Fibroblast of gingiva (primary cell): ENCODE results near the gene NFIA.

Source experiments
- DNase-seq: peaks from one replicate; pipeline ENCODE4 v3.0.0-alpha.2; 2011; ENCODE audit warnings: low read depth

NFIA gene

DNA sequence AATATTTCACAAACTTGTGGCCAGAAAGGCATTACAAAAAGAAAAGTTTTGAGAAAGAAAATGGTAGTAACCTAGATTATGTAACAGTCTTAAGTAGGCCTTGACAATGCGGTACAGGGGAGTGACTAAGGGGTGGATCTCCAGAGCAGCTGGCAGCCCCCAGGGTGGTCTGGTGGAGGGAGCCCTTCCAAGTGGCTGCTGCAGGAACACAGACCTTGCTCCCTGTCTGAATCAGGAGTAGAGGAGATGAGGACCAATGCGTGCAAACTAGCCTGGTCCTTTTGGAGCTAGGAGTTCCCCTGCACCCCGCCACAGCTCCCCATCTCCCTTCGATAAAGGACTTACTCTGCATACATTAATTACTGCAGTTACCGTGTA lies 189.0 kb downstream of the NFIA start:
- no peak for DNase-seq

DNA sequence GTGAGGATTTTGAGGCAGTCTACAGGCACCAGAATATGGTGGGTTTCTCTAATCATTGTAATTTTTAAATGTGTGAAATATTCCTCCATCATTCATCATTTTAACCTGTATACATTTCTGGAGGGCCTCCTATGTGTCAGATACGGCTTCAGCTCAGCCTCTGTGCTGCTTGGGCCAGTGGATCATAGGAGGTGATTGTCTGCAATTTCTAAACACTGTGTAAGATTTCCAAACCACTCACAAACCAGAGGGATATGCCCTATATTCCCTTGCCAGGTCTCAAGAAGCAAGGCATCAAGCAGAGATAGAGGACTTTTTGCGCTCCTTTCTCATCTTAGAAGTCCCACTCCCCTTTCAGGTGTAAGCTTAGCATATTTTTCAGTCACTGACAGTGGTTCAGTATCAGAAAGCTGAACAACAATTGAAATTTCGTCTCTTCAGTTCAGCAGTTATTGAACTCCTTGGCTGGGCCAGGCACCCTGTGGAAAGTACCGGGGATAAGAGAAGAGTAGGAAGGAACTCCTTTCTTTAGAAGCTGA lies 190.9 kb downstream of the NFIA start:
- DNase-seq = no peak

DNA sequence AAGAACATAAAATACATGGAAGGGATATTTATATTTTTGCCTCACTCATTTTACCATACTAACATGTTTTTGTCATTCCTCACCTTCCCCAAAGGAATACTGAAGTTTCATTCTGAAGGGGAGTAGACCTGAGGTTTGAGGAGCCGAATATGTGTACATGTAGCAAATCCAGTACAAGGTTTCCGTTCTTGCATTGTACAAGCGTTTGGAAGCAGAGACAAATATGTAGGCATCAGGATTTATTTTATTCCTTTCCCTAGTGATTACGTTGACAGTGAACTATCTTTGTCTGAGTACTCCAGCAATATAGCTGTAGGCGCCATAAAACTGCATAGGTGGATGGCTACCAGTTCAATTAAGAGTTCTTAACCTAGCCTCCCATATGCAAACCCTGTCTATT lies 191.5 kb downstream of the NFIA start:
- DNase-seq = no peak

DNA sequence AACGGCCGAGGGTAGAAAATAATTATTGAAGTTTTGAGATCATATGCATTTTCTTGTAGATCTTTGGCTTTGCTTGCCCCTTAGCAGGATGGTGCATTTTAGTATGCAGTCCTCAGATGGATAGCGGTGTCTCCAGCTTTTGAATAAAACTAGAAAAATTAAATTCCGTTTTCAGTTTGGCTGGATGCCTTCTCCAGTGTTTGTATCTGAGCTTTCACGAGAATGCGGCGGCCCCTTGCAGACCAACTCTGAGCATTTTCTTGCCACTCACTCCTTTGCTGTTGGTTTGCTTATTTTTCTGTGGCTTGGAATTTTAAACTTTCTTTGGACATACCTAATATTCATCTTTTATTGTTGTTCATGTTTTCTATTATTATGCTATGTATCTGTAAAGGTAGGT lies 192.6 kb downstream of the NFIA start:
- no peak for DNase-seq

DNA sequence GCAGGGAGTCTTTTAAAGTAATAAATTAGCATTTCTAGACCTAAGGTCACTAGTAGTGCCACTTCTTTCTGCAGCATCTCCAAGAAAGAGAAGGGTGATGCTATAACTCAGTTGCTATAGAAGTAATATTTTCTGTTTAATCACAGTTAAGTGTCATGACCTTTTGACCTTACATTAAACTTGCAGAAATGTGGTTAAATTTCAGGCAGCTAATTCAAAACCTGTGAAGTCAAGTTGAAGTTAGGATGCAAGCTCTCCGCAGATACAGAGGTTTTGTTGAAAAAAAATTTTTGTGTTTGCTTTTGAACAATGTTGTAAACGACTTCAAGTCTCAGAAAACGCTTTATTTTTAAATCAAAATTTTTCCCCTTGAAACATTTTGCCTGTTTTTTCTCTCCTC lies 193.9 kb downstream of the NFIA start:
- DNase-seq = no peak

DNA sequence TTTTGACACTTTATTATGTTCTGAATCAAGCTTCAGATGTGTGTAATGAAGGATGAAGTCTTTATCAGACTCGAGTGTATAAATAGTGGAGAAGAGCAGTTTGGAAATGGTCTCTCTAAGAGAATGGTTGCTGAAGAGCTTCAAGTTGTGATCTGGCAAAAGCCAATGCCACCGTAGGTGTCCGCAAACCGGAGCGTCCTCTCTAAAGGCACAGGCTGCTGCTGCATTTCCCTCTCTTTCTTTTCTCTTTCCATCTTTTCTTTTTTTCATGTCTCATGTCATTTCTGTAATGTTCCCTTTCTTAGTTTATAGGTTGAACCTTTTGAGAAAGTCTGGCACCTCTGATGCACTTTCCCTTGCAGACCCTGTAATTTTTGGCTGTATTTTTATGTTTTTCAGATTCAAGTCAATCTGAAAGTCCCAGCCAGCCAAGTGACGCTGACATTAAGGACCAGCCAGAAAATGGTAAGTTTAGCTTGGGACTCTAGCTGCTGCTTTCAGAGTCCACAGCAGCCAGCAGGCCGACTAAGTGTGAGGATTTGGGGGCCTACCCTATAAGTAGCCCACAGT lies 194.8 kb downstream of the NFIA start:
- DNase-seq = no peak

DNA sequence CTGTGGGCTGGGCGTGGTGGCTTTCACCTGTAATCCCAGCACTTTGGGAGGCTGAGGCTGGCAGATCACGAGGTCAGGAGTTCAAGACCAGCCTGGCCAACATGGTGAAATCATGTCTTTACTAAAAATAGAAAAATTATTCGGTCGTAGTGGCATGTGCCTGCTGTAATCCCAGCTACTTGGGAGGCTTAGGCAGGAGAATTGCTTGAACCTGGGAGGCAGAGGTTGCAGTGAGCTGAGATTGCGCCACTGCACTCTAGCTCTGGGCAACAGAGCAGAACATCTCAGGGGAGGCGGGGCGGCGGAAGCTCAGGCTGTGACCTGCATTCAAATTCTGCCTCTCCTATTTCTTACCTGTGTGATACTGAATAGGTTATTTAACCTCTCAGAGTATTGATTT lies 196.1 kb downstream of the NFIA start:
- peak; percentile 3 for DNase-seq

DNA sequence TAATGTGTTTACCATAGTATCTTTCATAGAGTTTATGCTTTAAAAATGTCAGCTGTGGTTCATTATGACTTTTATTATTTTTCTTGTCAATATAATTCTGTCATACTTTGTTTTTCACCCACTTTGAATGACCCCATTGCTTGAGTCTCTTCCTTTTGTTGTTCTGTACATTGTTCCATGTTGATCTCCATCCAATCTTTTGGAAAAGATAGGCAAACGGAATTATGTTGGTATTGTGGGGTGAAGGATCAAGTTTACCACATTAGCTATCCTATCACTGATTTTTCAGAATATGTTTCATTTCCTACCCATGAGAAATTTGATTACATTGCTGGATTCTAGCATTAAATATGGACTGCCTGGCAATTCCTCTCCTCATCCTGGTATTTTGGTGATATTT lies 196.6 kb downstream of the NFIA start:
- no peak for DNase-seq

DNA sequence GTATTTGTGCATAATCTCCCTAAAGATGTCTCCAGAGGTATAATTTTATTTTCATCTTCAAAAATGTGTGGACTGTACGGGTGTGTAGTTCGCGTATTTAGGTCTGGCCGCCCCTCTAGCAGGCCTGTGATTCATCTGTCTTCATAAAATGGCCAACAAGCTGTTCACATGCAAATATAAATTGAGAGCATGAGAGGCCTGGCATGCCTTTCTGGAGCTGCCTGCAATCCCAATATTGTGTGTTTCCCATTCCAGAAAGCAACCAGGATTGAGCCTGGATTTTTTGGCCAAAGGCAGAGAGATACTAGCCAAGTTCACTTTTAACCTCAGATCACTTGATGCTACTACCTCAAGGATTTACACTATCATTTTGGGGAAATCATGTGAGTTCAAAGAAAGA lies 197.2 kb downstream of the NFIA start:
- no peak for DNase-seq

DNA sequence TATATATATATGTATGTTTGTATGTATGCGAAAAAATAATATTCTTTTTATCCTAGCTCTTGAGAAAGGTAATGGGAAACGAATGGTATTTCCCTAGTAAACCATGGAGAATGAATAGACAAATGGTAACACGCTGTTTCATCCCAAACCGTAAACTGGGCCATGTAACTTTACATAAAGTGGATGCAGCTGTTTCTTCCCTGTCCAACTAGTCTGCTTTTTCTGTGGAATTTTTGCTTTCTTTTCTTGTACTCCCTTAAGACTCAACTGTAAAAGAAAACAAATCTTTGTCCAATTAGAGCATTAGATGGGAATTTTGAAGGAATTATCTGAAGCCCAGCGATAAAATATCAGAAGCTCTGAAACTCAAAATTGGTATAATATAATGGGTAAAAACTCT lies 198.1 kb downstream of the NFIA start:
- DNase-seq = no peak

DNA sequence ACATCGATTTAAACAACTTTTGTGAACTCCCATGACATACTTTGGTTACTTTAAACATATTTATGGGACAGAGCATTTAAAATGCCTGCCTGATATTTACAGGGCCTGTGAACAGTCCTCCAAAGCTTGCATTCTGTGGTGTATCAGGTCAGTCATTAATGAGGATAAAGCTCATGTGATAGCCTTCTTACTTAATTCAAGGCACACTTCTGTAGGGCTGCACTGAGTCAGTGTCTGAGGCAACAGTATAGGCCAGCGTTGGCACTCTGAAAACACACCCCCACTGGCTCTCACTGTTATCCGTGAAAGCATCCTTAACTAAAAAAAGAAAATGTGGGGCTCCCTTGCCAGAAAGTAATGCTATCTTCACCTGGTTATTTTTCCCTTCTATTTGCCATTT lies 200.0 kb downstream of the NFIA start:
- no peak for DNase-seq

DNA sequence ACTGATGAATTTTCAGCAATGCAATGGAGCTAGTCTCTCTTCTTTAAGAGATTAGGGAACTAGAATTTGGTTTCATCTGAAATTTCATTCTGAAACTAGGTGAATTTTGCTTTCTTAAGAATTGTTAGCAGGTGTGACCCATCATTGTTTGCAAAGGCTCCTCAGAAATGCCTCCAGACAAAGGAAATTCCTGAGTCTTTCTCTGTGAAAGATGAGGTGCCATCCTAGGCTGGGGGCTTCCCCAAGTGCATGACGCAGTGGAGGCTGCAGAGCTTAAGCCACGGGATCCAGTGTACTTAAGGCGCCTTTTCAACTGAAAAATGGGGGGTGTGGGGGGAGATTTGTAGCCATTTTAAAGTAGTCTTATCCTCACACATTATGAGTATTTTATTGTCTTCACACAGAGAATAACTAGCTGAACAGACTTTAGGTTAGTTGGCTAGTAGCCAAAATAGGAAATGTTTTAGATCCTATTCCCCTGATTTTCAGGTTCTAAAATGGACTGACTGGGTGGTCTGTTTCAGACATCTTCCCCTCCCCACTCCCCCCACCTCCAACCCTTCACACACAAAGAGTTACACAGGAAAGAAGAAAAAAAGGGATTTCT lies 202.0 kb downstream of the NFIA start:
- DNase-seq = no peak

DNA sequence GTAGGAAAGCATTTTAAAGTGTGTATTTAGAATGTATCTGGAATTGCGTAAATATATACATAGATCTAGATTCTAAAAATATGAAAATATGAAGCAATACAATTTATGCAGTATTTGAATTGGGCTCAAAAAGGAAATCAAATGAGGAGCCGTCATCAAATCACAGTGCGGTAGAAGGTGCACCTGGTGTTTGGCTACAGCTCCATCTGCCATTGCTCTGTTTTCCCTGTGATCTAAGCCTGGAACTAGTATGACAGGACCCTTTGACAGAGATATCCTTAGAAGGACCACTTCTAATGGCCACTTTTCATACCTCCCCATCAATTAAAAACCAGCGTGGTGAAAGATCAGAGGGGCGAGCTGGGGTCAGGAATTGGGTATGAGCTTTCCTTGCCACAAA lies 202.6 kb downstream of the NFIA start:
- no peak for DNase-seq

DNA sequence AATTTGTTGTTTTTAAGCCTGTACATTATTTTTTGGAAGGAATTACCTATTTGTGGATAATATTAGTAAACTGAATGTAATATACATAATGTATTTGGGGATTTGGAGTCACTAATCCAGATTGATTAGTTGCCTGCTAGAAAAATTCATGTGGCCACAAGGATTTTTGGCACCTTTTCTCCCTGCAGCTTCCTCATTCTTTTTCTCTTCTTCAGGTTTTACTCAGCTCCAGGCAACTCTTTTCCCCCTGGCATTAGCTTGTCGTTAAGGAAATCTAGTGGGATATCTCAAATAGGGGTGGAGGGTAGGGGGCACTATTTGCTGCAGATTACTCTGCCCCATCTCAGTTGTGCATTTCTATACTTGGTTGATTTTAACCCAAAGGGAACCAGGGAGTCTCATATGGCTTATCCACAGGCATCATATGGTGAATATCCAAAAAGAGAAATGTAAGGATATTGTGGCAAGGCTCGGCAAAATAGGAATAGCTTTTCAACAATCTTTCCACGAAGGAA lies 203.1 kb downstream of the NFIA start:
- DNase-seq = no peak

DNA sequence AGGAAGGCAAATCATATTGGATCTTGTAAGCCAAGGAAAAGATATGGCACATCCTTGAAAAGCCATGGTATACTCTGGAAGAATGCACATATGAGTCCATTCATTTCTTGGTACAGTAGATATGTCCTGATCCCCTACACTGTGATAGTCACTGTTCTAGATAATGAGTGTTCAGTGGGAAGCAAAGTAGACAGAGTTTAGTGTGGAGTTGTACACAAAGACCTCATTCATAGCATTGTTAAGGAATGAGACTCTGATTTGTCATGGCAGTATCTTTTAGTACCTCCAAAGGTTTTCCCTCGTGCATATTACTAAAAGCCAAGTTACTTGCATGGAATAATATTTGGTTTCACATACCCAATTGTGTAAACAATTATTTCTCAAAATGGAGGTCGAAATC lies 204.7 kb downstream of the NFIA start:
- peak; percentile 21 for DNase-seq

DNA sequence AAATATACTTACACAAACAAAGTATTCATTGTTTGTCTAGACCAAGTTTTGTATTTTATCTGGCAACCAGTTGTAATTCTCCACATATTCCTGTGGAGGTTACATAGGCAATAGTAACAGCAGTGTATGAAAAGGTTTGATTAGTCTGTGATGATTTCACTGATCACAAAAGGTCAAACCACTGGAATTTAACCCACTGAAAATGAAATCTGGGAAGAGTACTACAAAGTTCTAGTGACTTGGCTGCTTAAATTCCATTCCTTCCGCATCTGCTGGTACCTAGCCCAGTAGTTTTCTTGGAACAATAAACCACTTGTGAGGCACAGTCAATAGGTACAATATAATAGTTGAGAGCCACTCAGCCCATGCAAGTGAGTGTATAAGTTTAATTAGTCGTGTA lies 205.4 kb downstream of the NFIA start:
- peak; percentile 88 for DNase-seq

DNA sequence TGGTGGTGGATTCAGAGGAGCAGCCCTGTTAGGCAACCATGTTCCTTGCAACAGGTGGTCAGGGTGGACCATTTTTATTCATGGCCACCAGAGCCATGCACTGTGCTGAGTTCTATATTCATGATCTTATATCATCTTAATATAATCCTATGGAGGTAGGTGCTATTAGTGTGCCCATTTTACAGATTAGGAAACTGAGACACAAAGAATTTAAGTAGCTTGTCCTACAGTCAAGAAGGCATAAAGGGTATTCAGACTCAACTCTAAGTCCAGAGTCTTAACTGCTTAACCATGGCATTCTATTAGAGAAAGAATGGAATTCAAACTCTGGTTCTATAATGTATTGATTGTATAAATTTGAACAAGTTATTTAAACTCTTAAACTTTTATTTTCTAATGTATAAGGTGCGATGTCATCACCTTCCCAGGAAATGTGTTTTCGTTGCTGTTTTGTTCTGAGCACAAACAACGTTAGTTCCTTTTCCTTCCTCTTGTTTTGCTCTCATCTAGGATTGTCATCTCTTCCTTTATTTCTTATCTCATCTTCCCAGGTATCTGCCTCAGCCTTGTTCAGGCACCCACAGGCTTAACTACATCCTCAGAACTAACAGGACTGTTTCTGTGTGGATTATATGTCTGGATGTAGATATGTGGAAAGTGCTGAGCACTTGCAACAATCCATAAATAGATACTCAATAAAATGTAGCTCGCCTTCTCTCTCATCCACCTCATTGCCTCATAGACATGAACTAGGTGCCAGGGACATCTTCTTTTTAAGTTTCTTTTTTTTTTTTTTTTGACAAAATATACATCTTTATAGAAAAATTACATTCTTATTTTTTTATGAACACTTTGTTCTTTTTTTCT lies 207.1 kb downstream of the NFIA start:
- no peak for DNase-seq

DNA sequence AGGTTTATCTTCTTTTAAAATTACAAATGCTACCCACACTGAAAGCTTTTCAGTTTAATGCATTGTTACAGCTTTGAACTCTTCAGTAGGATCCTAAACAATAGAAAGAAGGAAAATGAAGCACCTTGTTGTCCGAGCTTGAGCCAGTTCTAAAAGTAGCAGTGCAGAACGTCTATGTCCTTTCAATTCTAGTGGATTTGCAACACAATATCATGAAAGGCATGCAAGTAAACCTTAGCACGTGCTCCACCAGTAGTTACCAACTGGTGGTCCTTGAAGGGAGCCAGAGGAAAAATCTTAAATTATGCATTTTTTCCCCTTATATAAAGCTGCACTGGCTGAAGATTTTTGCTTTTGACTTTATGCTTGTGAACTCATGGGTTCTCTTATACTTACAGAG lies 208.2 kb downstream of the NFIA start:
- no peak for DNase-seq

DNA sequence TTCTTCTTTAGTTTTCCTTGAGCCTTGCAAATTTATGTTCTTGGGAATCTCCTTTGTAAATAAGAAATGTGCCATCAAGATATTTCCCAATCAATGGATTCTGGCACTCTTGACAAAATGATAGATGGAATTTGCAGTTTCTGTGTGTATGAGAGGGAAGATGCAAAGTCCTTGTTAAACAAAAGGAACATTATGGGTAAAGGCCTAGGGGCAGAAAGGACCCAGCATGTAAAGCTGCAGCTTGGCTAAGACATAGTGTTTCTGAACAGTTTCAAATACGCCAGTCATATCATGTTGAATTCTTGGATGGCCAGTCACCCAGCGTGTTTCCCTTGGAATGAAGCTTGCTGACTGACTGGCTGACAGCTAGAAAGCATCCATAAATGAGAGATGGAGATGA lies 210.8 kb downstream of the NFIA start:
- DNase-seq = no peak

DNA sequence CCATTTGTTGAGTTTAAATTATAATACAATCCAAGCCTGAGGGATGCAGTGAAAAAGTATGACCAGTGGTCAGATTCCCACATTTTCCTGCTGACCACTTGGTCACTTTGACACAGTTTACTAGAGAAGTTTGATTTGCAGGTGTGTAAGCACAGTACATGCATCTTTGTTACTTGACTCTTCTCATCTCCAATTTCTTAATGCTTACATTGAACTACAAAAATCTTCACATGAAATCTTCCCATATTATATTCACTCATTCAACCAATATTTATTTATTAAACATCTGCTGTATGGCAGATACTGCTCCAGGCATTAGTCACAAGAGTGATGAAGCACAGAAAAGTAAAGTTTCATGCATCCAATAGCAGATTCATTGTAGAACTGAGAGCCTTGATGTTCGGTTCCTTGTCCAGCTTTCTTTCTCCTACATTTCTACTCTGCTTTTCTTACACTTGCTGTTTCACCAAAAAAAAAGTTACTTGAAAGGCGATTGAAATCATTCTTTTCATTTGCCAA lies 211.7 kb downstream of the NFIA start:
- peak; percentile 16 for DNase-seq

DNA sequence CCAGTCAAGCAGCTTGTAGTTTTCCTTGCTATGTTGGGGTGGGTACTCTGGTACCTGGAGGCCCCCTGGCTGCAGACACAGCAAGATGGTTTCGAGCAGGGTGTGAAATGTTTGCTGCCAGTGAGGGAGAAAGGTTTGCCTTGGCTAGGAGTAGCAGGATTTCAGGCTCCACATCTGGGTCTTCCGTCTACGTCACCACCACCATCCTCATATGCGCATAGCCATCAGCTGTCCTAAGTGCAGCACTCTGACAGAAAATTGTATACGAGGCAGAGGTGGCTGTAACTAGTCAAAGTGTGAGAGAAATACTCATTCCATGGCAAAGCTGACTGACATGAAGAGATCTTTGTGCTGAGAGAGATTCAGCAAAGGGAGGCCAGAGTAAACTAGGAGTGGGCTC lies 212.6 kb downstream of the NFIA start:
- no peak for DNase-seq

DNA sequence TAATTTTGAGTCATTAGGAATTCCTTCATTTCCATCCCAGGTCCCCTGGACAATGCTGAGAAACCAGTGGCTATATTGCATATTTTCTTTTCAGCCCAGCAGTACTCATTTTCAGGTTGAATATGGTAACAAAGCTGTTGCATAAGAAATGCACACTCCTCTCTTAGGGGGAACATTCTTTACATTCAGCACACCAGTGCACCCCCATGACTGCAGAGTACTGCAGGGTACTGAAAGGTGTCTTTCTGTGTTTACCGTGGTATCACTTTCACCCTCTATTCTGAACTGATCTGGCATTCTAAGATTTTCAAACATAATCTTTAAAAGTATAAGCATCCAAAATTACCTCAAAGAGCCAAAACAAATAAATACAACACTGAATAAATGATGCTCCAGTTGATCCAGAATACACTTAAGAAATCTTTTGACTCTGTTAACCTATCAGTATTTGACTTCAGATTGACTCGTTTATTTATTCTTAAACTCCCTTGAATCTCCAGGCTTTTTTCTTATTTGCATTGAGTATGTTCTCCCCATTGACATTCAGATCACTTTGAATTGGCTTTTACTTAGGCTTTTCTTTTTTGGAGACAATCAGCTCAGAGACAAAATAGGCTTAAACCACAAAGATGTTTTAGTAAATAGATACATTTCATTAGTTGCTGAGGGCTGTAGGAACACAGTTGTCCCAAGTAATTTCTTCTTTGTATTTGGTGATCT lies 213.6 kb downstream of the NFIA start:
- no peak for DNase-seq
